Astrocyte (in vitro differentiated cells and primary cell): ENCODE results near the gene PANX2. TPM values are rescaled to one million over a fixed set of nuclear protein-coding genes. Genes with fewer than 3 reads are reported as not detected.

ENCODE experiments used
- DNase-seq: peaks from one replicate; pipeline ENCODE4 v3.0.0-alpha.2; 2010; ENCODE audit warnings: low read depth
- FAIRE-seq: peaks from 2 replicates; lab custom pipeline; 2011; peaks lifted over from hg19 to GRCh38; lab: Jason Lieb, UNC
- H2AFZ ChIP-seq: 2 replicates; pipeline ENCODE4 v1.6.0; 2012; ENCODE audit warnings: low read depth, low read length, inconsistent platforms
- H3K27ac ChIP-seq: 2 replicates; pipeline ENCODE4 v1.5.1; 2011; ENCODE audit warnings: low read depth, low read length, inconsistent platforms
- H3K27me3 ChIP-seq: 2 replicates; pipeline ENCODE4 v1.6.0; 2011; ENCODE audit warnings: low read length, inconsistent platforms; ENCODE audit not compliant: insufficient read depth
- H3K36me3 ChIP-seq: 2 replicates; pipeline ENCODE4 v1.5.1; 2011; ENCODE audit warnings: low read length, inconsistent platforms; ENCODE audit not compliant: insufficient read depth
- H3K4me1 ChIP-seq: 2 replicates; pipeline ENCODE4 v1.5.1; 2011; ENCODE audit warnings: low read length, inconsistent platforms; ENCODE audit not compliant: insufficient read depth
- H3K4me2 ChIP-seq: 2 replicates; pipeline ENCODE4 v1.6.0; 2012; ENCODE audit warnings: low read length, inconsistent platforms
- H3K4me3 ChIP-seq: 2 replicates; pipeline ENCODE4 v1.5.1; 2011; ENCODE audit warnings: low read depth, mild to moderate bottlenecking, low read length, inconsistent platforms; ENCODE audit not compliant: insufficient read depth
- H3K79me2 ChIP-seq: 2 replicates; pipeline ENCODE4 v1.6.0; 2012; ENCODE audit warnings: mild to moderate bottlenecking, low read length, inconsistent platforms; ENCODE audit not compliant: insufficient read depth
- H3K9ac ChIP-seq: 2 replicates; pipeline ENCODE4 v1.6.0; 2012; ENCODE audit warnings: mild to moderate bottlenecking, low read length, inconsistent platforms
- H3K9me3 ChIP-seq: 2 replicates; pipeline ENCODE4 v1.5.1; 2012; ENCODE audit warnings: low read depth, mild to moderate bottlenecking, low read length, inconsistent platforms; ENCODE audit not compliant: insufficient read depth
- H4K20me1 ChIP-seq: 2 replicates; pipeline ENCODE4 v1.6.0; 2012; ENCODE audit warnings: low read length, inconsistent platforms; ENCODE audit not compliant: insufficient read depth
- H3K27ac Mint-ChIP-seq: one replicate; pipeline ENCODE4 v1.8.0; 2021; ENCODE audit warnings: mild to moderate bottlenecking, mixed read lengths; ENCODE audit not compliant: unreplicated experiment
- H3K27me3 Mint-ChIP-seq: one replicate; pipeline ENCODE4 v1.8.0; 2021; ENCODE audit warnings: low read depth, mixed read lengths; ENCODE audit not compliant: unreplicated experiment
- H3K36me3 Mint-ChIP-seq: one replicate; pipeline ENCODE4 v1.8.0; 2021; ENCODE audit warnings: low read depth, mixed read lengths; ENCODE audit not compliant: unreplicated experiment
- H3K4me1 Mint-ChIP-seq: one replicate; pipeline ENCODE4 v1.8.0; 2021; ENCODE audit warnings: low read depth, mixed read lengths; ENCODE audit not compliant: unreplicated experiment
- H3K4me3 Mint-ChIP-seq: one replicate; pipeline ENCODE4 v1.8.0; 2021; ENCODE audit warnings: mild to moderate bottlenecking, moderate library complexity, mixed read lengths; ENCODE audit not compliant: unreplicated experiment
- H3K9me3 Mint-ChIP-seq: one replicate; pipeline ENCODE4 v1.8.0; 2021; ENCODE audit warnings: mild to moderate bottlenecking, mixed read lengths; ENCODE audit not compliant: unreplicated experiment
- EZH2 ChIP-seq: IDR thresholded peaks from 2 replicates; pipeline ENCODE4 v1.6.1; 2012; ENCODE audit warnings: mild to moderate bottlenecking, low read length, inconsistent platforms; ENCODE audit not compliant: insufficient read depth
- total RNA-seq: library from RNA; stranded (reverse); gene quantifications from 2 replicates; pipeline ENCODE4 v1.2.1, GENCODE V29; 2021
- TF ChIP-seq, protein P1 (sequence below): IDR thresholded peaks from 2 replicates; pipeline ENCODE4 v1.5.1; 2011; ENCODE audit warnings: low read depth, mild to moderate bottlenecking, inconsistent platforms, low read length, moderate library complexity; ENCODE audit not compliant: insufficient read depth

PANX2 gene
- total RNA-seq, 1 donor from 2014 or later = 2.3 TPM

GRCh38 chr22:50138041-50138440 lies 32.5 kb upstream of the PANX2 start:
- H3K79me2 ChIP-seq = no peaks in the 10 kb centered on the region
- H3K9me3 ChIP-seq = no peaks in the 10 kb centered on the region
- no peaks in the 10 kb centered on the region for H3K36me3 Mint-ChIP-seq
- H3K4me2 ChIP-seq = no peak overlapping the region
- H2AFZ ChIP-seq = no peak overlapping the region
- no peaks in the 10 kb centered on the region for H3K36me3 ChIP-seq
- no peaks in the 10 kb centered on the region for H3K9me3 Mint-ChIP-seq
- DNase-seq (no peak), FAIRE-seq (no peak)
- no peaks in the 10 kb centered on the region for H4K20me1 ChIP-seq
- no peak overlapping the region for H3K27ac ChIP-seq
- TF ChIP-seq EZH2 = no peak
- TF ChIP-seq, protein P1, sequence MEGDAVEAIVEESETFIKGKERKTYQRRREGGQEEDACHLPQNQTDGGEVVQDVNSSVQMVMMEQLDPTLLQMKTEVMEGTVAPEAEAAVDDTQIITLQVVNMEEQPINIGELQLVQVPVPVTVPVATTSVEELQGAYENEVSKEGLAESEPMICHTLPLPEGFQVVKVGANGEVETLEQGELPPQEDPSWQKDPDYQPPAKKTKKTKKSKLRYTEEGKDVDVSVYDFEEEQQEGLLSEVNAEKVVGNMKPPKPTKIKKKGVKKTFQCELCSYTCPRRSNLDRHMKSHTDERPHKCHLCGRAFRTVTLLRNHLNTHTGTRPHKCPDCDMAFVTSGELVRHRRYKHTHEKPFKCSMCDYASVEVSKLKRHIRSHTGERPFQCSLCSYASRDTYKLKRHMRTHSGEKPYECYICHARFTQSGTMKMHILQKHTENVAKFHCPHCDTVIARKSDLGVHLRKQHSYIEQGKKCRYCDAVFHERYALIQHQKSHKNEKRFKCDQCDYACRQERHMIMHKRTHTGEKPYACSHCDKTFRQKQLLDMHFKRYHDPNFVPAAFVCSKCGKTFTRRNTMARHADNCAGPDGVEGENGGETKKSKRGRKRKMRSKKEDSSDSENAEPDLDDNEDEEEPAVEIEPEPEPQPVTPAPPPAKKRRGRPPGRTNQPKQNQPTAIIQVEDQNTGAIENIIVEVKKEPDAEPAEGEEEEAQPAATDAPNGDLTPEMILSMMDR = no peak
- H3K27ac Mint-ChIP-seq = no peak overlapping the region
- no peak overlapping the region for H3K9ac ChIP-seq
- H3K4me1 ChIP-seq = no peaks in the 10 kb centered on the region
- H3K27me3 Mint-ChIP-seq = peaks cover 5% of the 10 kb centered on the region
- no peak overlapping the region for H3K4me3 Mint-ChIP-seq
- no peak overlapping the region for H3K4me3 ChIP-seq
- no peaks in the 10 kb centered on the region for H3K27me3 ChIP-seq
- peaks cover 10% of the 10 kb centered on the region for H3K4me1 Mint-ChIP-seq

DNA sequence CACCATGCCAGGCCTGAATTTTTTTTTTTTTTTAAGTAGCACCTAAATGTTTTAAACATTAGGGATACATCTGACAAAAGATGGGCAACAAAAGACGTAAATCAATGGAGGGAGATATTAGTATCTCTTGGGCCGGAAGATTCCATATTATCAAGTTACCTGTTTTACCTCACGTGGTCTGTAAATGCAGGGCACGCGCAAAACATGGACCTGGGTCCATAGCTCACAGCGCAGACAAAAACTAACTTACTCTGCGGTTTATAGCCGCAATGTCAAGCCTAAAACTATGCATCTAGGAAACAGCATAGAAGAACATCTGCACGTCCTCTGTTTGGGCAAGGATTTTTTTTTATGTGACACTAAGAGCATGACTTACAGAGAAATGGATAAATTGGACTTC lies 31.5 kb upstream of the PANX2 start:
- no peaks in the 10 kb centered on the region for H3K27me3 ChIP-seq
- TF ChIP-seq, protein P1 = no peak
- no peak for TF ChIP-seq EZH2
- Mint-ChIP-seq H3K36me3 (no peaks in the 10 kb centered on the region), H3K27me3 (peaks cover 8% of the 10 kb centered on the region), H3K27ac (no peak overlapping the region), H3K4me1 (peaks cover 10% of the 10 kb centered on the region), H3K9me3 (no peaks in the 10 kb centered on the region), H3K4me3 (no peak overlapping the region)
- FAIRE-seq = no peak
- no peaks in the 10 kb centered on the region for H4K20me1 ChIP-seq
- no peak overlapping the region for H3K4me3 ChIP-seq
- no peaks in the 10 kb centered on the region for H3K4me1 ChIP-seq
- H3K27ac ChIP-seq = no peak overlapping the region
- no peak overlapping the region for H2AFZ ChIP-seq
- DNase-seq = no peak
- H3K4me2 ChIP-seq = no peak overlapping the region
- no peaks in the 10 kb centered on the region for H3K79me2 ChIP-seq
- H3K9me3 ChIP-seq = no peaks in the 10 kb centered on the region
- H3K36me3 ChIP-seq = no peaks in the 10 kb centered on the region
- H3K9ac ChIP-seq = no peak overlapping the region

DNA sequence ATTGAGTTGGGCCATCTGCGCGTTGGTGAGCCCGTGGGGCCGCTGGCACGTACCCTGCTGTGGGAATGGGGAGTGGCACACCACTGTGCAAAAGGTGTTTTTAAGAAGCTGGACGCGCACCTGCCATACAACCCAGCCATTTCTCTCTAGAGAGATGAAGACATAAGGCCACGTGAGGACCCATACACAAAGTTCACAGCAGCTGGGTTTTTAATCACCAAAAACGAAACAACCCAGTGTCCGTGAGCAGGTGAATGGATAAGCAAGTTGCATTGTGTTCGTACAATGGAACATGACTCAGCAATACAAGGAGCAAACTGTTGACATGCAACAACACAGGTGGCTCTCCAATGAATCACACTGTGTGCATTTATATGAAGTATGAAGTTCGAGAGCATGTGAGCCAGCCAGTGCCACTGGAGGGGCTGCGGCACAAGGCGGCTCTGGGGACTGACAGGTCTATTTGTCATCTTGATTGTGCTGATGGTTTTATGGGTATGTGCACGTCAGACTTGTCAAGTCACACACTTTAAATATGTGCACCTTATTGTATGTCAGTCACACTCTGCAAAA lies 30.6 kb upstream of the PANX2 start:
- no peaks in the 10 kb centered on the region for H3K79me2 ChIP-seq
- DNase-seq = no peak
- H3K27me3 Mint-ChIP-seq = peaks cover 8% of the 10 kb centered on the region
- no peaks in the 10 kb centered on the region for H4K20me1 ChIP-seq
- no peaks in the 10 kb centered on the region for H3K36me3 Mint-ChIP-seq
- no peak overlapping the region for H2AFZ ChIP-seq
- H3K36me3 ChIP-seq = no peaks in the 10 kb centered on the region
- no peaks in the 10 kb centered on the region for H3K4me1 ChIP-seq
- H3K27me3 ChIP-seq = no peaks in the 10 kb centered on the region
- H3K4me3 ChIP-seq = no peak overlapping the region
- no peak for FAIRE-seq
- H3K4me2 ChIP-seq = no peak overlapping the region
- TF ChIP-seq, protein P1 = no peak
- TF ChIP-seq EZH2 = no peak
- no peaks in the 10 kb centered on the region for H3K9me3 Mint-ChIP-seq
- H3K4me1 Mint-ChIP-seq = peaks cover 10% of the 10 kb centered on the region
- H3K9me3 ChIP-seq = no peaks in the 10 kb centered on the region
- no peak overlapping the region for H3K4me3 Mint-ChIP-seq
- H3K9ac ChIP-seq = no peak overlapping the region
- H3K27ac Mint-ChIP-seq = no peak overlapping the region
- no peak overlapping the region for H3K27ac ChIP-seq
